HG03571 (cell line): Measurements from ENCODE around the gene CD300A.

Experiments used
- ATAC-seq: cut with Tn5 transposase; IDR thresholded peaks from one replicate; pipeline ENCODE4 v1.9.1; 2021; ENCODE audit not compliant: unreplicated experiment

The CD300A gene

GRCh38 chr17:74439691-74440567 lies 26.5 kb upstream of the CD300A start:
- no peak for ATAC-seq

- ATAC-seq, result no peak
Measured at GRCh38 chr17:74441537-74441936, 24.9 kb upstream of the CD300A start.

DNA sequence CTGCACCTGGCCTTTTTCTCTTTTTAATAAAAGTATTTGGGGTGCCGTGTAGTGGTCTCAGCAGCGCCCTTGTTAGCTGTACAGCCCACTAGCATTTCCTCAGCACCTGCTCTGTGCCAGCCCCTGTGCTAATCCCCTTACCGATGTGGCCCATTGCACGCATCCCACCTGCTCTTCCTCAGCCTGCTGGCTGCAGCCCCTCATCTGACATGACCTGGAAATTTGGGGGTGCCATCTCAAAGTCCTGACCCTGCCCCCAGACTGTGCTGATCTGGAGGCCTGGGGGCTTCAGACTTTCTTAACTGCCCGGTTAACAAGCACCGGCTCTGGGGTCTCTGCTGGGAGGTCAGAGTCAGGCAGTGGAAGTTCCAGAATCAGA lies 24.2 kb upstream of the CD300A start:
- no peak for ATAC-seq

- ATAC-seq, result no peak
Measured at GRCh38 chr17:74442670-74443515, 23.5 kb upstream of the CD300A start.

GRCh38 chr17:74443516-74444296 lies 22.7 kb upstream of the CD300A start:
- no peak for ATAC-seq

DNA sequence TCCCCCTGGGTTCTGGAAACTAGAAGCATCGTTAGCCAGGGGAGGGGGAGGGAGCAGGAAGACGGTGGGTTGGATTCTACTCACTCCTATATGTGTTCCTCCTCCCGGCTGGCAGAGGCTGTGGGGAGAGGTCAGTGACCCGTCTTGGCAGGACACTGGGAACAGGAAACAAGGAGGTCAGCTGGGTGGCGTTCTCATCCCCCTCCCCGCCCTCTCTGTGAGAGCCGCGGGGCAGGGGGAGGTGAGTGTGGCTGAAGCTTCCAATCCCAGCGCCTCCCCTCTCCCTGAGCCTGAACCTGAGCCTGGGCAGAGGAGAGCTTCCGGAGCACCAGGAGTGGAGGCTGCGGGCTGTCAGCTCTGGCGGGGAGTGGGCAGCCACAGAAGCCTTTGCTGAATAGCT lies 22.0 kb upstream of the CD300A start:
- no peak for ATAC-seq

DNA sequence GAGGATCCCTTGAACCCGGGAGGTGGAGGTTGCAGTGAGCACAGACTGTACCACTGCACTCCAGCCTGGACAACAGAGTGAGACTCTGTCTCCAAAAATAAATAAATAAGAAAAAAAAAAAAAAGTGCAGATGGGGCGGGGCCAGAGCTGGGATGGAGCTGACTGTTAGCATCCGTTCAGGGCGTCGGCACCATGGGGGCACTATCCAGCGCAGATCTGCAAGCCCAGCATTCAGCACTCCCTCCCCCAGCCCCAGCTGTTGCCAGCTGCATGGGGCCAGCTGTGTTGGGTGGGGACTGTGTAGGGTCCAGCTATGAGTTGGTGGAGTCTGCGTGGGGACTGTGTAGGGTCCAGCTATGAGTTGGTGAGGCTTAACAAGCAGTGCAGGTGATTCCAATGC lies 21.3 kb upstream of the CD300A start:
- no peak for ATAC-seq

DNA sequence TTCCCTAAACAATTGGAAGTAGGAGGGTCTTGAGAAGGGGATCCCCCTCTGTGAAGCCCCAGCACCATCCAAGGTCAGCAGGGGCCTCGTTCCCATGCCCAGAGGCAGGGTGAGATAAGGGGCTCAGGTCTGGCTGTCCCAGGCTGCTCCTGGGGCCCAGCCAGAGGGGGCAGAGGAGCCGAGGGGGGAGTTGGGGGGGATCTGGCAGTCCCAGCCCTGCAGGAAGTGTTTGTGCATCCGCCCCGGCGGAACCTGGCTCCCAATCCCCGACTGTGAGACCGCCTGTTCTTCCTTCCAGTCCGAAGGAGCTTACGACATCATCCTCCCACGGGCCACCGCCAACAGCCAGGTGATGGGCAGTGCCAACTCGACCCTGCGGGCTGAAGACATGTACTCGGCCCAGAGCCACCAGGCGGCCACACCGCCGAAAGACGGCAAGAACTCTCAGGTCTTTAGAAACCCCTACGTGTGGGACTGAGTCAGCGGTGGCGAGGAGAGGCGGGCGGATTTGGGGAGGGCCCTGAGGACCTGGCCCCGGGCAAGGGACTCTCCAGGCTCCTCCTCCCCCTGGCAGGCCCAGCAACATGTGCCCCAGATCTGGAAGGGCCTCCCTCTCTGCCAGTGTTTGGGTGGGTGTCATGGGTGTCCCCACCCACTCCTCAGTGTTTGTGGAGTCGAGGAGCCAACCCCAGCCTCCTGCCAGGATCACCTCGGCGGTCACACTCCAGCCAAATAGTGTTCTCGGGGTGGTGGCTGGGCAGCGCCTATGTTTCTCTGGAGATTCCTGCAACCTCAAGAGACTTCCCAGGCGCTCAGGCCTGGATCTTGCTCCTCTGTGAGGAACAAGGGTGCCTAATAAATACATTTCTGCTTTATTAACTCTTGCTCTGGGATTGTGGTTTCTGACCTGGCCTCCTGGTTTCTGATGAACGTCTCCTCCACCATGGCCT lies 19.6 kb upstream of the CD300A start:
- no peak for ATAC-seq

DNA sequence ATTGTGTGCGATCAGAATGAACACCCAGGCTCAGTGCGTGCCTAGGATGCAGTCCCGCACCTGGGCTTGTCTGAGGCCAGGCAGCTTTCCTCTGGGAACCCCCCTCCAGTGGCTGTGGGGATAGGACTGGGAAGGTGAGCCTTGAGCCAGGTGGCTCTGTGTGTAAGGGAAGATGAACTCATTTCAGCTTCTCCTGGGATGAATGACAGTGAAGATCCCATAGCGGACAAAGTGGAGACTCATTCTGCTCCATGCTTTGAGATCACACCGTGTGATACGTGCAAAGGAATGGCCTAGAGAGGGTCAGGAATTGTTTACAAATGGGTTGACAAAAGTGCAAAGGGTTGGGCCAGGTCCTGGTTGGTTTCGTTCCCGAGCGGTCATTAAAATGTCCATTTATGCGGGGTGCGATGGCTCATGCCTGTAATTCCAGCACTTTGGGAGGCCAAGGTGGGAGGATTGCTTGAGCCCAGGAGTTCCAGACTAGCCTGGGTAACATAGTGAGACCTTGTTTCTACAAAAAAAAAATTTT lies 18.7 kb upstream of the CD300A start:
- no peak for ATAC-seq

DNA sequence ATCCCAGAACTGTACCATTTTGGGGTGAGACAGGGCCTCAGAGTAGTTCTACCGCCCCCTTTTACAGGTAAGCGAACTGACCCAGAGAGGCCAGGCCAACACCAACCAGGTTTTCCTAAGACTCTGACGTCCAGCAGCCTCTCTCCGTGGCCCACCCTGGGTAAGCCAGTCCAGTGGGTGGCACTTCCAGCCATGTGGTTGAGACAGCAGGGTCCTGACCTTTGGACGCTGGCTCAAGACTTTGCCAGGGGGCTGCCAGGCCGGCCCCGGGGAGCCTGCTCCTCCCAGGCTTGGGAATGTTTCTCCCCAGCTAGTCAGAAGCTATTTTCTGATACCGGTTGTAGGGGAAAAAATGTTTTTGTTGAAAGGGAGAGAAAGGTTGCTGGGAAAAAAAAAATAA lies 17.7 kb upstream of the CD300A start:
- no peak for ATAC-seq

DNA sequence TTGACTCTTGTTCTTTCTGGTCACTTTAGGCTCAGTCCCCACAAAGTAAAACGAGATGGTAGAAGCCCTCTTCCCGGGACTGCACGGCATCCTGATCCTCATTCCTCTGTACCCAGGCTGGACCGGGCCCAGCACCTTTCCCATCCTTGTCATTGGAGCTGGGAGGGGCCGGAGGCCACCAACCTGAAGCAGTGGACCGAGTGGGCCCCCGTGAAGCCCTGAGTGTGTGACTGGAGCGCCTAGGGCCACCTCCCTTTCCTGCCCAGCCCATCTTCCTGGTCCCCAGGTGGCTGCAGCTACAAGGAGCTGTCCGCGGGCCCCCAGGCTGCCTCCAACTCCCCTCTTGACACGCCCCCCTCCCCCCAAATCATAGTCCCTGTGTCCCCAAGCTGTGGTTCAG lies 17.1 kb upstream of the CD300A start:
- ATAC-seq, result no peak

DNA sequence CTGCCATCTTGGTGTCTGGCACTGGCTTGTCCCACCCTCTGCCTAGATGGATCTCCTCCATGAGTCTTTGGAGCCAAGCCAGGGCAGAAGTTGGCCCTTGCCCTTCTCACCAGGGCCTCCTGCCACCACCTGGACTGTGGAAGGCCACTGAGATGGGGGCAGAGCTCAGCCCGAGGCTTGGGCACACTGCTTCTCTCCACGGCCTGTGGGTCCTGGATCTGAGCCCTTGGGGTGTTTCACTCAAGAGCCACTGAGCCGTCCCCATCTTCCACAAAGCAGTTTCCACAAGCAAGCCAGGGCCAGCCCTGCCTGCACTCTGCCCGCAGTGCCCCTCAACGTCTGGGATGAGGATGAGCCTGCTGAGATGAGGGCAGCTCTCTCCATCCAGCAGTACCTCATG lies 16.7 kb upstream of the CD300A start:
- no peak for ATAC-seq

DNA sequence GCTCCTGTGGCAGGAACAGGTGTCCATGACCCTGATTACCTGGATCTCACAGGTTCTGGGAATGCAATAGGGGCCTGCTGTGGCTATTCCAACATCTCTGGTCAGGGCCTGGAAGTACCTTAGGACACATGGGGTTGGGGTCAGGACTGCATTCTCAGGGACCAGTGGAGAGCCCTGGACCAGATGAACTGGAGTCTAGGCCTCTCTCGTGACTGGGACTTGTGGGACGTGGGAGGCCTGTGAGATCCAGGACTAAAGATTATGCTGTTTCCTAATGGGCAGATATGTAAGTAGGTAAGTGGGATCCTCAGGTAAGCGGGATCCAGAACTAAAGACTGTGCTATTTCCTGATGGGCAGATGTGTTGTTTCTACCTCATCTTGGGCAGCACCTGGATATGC lies 16.2 kb upstream of the CD300A start:
- no peak for ATAC-seq

DNA sequence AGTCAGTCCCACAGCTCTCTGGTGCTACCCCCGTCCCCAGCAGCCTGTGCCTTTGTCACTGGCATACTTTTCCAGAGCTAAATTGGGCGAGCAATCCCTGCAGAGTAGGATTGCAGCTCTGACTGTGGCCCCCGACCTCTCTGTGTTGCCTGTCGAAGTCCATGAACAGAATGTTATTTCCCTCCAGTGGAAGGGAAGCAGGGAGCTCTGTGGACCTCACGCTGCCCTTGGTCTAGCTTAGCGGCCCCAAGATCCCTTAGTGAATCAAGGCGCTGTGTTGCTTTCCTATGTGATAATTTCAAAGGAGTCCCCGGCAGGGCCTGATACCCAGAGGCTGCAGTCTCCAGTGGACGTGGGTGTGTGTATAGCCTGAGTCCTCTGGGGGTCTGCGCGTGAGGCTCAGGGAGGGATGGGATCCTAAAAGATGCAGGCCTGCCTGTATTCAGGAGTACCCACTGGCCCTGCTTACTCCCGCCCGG lies 15.5 kb upstream of the CD300A start:
- ATAC-seq, result no peak

DNA sequence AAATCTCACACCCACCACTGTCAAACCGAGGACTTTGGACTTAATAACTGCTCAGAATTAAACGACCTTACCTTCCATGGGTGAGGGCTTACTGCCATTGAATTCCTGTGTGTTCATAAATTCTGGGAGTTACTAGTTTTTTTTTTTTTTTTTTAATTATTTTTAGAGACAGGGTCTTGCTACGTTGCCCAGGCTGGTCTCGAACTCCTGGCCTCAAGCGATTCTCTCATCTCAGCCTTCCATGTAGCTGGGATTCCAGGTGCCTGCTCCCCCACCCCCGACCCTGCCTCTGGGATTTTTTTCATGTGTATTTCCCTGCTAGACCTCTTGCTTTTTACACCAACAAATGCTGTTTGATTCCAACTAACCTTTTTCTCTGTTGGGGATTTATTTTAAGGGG lies 14.9 kb upstream of the CD300A start:
- ATAC-seq, result no peak

DNA sequence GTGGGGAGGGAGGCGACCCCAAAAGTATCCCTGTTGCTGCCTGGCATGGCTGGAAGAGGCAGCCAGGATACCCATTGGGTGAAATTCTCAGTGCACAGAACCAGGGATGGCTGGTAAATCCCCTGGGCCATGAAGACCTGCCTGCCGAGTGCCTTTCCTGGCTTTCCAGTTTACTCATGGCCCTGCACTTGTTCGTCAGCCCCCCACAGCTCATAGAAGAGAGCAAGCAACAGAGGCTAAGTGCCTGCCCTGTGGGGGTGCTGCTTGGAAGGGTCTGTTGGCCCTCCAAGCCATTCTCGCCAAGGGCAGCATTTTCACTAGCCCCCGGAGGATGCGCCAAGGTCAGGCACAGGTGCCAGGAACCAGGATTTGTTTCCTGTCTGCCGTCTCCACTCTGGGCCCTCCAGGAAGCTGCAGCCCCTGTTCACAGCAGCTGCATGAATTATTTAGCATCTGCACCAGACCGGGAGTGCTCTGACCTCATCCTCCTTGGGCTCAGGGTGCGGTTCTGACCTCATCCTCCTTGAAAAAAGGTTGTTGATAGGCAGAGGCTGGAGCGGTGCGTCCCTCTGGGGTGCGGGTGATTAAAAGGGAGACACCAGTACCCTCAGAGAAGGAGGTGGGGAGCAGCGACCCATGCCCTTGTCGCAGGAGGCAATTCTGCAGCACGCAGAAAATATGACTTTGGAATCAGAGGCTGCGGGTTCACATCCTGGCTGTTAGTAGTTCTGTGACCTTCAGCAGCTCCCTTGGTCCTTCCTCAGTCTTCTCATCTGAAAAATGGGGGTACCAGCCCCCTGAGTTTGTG lies 14.2 kb upstream of the CD300A start:
- ATAC-seq, result no peak

DNA sequence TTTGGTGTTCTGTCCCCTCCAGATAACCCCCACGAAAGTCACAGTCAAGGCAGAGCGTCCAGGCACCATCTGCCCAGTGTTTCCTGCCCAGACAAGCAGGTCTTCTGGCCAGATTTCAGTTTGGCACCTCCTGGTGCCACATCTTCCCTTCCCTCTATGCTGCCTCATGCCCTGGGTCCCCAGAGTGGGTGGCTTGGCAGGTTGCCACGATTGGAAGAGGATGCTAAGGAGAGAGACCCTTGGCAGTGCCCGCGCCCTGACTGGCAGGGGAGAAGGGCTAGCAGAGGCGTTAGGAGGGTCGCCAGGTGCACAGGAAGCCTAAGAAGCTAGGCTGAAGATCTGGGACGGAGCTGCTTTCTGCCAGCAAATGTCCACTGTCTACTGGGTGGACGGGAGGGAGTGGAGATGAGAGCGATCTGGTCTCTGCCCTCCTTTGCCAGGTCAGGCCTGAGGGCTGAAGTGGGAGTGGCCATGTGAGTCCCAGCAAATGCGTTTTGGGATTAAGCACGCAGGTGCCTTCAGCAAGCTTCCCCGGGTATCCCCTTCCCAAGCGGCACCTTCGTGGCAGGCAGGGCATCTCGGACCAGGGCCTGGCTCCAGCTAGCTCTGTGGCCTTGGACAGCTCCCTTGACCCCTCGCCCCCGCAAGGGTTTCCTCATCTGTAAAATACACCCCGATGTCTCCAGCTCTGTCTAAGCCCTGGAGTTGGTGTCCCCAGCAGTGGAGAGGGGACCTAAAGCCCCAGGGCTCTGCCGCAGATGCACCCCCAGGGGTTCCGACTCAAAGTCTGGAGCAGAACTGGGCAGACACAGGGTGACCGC lies 13.4 kb upstream of the CD300A start:
- ATAC-seq, result no peak

- peak; percentile 10 for ATAC-seq
Measured at GRCh38 chr17:74453665-74454196, 12.7 kb upstream of the CD300A start.
